Brain microvascular endothelial cell (primary cell): ENCODE data around the gene NEGR1.

ENCODE experiments used
- DNase-seq: peaks from one replicate; pipeline ENCODE4 v3.0.0-alpha.2; 2020
- H3K27ac ChIP-seq: fragments of 250-450 bp; sonication (Bioruptor Pico); 2 replicates; pipeline ENCODE4 v1.5.1; 2020; ENCODE audit warnings: mild to moderate bottlenecking, moderate library complexity
- H3K27me3 ChIP-seq: fragments of 250-450 bp; sonication (Bioruptor Pico); replicated peaks from 2 replicates; pipeline ENCODE4 v1.5.1; 2020; ENCODE audit warnings: mild to moderate bottlenecking
- H3K36me3 ChIP-seq: fragments of 250-450 bp; sonication (Bioruptor Pico); replicated peaks from 2 replicates; pipeline ENCODE4 v1.5.1; 2020; ENCODE audit warnings: mild to moderate bottlenecking
- H3K4me3 ChIP-seq: 2 replicates; pipeline ENCODE4 v1.5.1; 2011; ENCODE audit warnings: low read depth, mild to moderate bottlenecking, control low read depth, low read length, moderate library complexity
- in situ Hi-C: cut with HindIII; loops from 2 replicates; pipeline ENCODE4 v1.10.0; 2017; ENCODE audit warnings: low sequenced_read_pairs, low pct_ligation_motif_present
- TF ChIP-seq, protein P1 (sequence below): IDR thresholded peaks from 2 replicates; pipeline ENCODE4 v1.5.1; 2011; ENCODE audit warnings: low read depth, mild to moderate bottlenecking, moderate library complexity, low read length, control low read depth, inconsistent platforms; ENCODE audit errors: missing control alignments

The NEGR1 gene

DNA sequence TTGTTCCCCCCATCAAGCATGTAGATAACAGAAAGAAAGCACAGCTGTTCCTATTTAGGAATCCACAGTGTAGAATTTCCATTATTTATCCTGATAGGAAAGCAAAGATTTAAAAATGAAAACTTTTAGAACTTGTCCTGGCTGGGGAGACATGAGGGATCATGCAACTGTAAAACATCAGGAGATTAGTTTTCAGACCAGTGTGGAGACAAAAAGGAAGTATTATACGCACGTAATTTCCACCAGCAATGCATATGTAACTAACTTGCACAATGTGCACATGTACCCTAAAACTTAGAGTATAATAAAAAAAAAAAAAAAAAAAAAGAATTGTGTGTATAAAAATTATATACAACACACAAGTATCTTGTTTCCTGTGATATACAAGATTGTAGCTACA lies 172.4 kb downstream of the NEGR1 start:
- H3K36me3 ChIP-seq, result no peaks in the 10 kb centered on the region

DNA sequence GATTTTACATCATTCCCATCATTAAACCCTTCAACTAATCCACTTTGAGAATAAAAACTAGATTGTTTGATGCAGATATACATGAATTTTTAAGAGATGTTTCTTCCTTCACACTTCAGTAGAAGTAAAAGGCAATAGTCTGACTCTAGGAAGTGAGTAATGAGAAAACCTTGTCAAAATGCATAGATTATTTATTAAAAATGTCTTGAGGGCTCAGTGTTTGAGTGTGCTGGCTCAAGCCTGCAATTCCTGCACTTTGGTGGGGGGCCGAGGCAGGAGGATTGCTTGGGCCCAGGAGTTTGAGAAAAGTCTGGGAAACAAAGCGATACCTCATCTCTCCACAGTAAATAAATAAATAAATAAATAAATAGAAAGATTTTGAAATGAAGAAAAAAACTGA lies 177.1 kb downstream of the NEGR1 start:
- Histone ChIP-seq H3K27me3 (no peaks in the 10 kb centered on the region), H3K4me3 (no peak overlapping the region), H3K36me3 (no peaks in the 10 kb centered on the region), H3K27ac (no peak overlapping the region)
- in situ Hi-C loops, result no loop called here
- DNase-seq, result no peak
- TF ChIP-seq, protein P1, sequence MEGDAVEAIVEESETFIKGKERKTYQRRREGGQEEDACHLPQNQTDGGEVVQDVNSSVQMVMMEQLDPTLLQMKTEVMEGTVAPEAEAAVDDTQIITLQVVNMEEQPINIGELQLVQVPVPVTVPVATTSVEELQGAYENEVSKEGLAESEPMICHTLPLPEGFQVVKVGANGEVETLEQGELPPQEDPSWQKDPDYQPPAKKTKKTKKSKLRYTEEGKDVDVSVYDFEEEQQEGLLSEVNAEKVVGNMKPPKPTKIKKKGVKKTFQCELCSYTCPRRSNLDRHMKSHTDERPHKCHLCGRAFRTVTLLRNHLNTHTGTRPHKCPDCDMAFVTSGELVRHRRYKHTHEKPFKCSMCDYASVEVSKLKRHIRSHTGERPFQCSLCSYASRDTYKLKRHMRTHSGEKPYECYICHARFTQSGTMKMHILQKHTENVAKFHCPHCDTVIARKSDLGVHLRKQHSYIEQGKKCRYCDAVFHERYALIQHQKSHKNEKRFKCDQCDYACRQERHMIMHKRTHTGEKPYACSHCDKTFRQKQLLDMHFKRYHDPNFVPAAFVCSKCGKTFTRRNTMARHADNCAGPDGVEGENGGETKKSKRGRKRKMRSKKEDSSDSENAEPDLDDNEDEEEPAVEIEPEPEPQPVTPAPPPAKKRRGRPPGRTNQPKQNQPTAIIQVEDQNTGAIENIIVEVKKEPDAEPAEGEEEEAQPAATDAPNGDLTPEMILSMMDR, result no peak

More for the DNA sequence above, 172.4 kb downstream of the NEGR1 start:
- Histone ChIP-seq H3K27me3 (no peaks in the 10 kb centered on the region), H3K4me3 (no peak overlapping the region), H3K27ac (no peak overlapping the region)
- in situ Hi-C loops, result no loop called here
- TF ChIP-seq, protein P1, result no peak
- no peak for DNase-seq

DNA sequence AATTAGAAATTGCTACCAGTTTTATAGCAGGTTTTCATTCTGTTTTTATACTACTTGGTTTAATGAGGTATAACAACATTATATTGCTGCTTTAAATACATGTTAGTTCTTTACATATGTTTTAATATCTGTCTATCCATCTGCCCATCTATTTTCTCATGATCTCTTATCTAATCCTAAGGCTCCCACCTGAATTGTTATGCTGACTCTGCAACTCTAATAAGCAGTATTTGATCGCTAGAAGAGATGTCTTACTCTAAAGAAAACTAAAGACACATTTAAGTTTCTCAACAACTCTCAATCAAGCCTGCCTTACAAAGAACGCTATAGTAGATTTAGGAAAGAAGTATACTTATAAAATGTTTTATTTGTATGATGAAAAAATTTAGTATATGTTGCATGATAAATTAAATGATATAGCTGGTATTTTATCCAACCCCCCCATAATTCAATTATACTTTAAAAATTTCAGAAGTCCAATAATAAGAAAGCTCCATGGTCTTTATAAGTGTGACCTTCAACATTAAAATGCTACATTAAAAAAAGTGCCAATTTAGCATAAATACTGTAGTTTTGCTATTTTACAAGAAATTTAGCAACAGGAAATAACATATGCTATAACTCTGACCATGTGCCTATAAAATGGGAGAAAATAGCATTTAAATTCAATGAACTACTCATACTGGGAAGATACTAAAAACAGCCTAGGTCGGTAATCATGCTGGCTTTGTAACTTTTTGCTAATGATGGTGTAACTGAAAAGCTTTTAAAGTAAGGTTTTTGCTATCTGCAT lies 180.3 kb downstream of the NEGR1 start:
- Histone ChIP-seq H3K27ac (no peak overlapping the region), H3K36me3 (no peaks in the 10 kb centered on the region), H3K27me3 (no peaks in the 10 kb centered on the region), H3K4me3 (no peak overlapping the region)
- in situ Hi-C loops, result no loop called here
- TF ChIP-seq, protein P1, result no peak
- no peak for DNase-seq

DNA sequence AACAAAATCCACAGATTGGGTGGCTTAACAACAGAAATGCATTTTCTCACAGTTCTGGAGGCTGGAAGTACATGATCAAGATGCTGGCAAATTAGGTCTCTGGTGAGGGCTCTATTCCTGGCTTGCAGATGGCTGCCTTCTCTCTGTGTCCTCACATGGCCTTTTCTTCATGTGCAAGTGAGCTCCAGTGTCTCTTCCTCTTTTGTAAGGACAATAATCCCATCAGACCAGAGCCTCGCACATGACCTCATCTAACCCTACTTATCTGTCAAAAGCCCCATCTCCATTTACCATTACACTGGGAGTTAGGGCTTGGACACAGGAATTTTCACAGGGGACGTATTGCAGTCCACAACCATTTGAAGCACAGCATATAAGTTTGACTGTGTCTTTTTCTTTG lies 181.6 kb downstream of the NEGR1 start:
- H3K36me3 ChIP-seq, result no peaks in the 10 kb centered on the region
- in situ Hi-C loops, result no loop called here
- no peaks in the 10 kb centered on the region for H3K27me3 ChIP-seq
- H3K27ac ChIP-seq, result no peak overlapping the region
- no peak overlapping the region for H3K4me3 ChIP-seq
- TF ChIP-seq, protein P1, result no peak
- no peak for DNase-seq

DNA sequence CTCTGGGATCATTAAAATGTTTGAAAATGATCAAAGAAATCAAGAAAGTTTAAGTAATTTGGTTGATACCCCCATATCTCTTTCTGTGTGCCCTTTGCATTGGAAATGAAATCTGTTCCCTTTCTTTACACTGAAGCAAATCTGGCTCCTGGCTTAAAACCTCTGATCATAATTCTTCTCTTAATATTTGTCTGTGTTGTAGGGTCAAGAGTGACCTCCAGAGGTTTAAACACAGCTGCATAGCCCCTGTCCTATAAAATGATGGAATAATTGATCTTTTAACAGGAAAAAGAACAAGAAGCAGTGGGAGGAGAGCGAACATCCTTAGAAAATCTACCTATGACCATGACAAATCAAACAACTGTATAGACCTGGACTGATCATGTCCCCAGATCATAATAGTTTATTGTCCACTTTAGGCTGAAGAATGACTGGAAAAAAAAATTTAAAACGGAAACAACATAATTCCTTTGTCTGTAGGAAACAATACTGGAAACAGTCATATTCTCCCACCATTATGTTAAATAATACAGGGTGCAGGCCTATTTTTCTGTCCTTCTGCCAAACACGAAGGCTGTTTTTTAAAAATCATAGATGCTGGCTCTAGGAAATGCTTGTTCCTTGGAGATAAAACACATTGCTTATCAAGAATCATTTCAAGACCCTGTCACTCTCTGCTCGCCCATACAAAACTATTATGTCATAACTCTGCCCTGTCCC lies 184.3 kb downstream of the NEGR1 start:
- in situ Hi-C loops, result no loop called here
- no peak overlapping the region for H3K4me3 ChIP-seq
- H3K27ac ChIP-seq, result no peak overlapping the region
- TF ChIP-seq, protein P1, result no peak
- H3K36me3 ChIP-seq, result no peaks in the 10 kb centered on the region
- no peak for DNase-seq
- no peaks in the 10 kb centered on the region for H3K27me3 ChIP-seq
